SIG-M5 treated with dmso at 0.1 percent for 504 hours (cell line): Measurements from ENCODE around the gene TGM3.

Source experiments
- DNase-seq: peaks from one replicate; lab custom pipeline; 2025; ENCODE audit not compliant: unreplicated experiment; lab: John Stamatoyannopoulos, UW

Gene TGM3

DNA sequence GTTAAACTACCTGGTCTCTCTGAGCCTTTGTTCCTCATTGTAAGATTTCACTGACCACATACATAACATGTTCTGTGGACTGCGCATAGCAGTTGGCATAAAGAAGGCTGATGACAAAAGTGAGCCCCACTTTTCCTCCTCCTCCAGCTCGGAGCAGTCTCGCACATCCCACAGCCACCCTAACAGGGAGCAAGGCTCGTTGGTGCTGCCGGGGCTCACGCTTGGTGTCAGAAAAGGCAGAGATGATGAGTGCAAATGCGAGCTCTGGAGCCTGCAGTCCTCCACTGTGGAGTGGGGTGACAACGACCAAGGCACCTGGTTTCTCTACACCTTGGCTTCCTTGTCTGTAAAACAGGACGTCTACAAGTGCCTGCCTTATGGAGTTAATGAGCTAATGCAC is 9.7 kb downstream of the TGM3 start:
- DNase-seq, result no peak

- no peak for DNase-seq
Measured at GRCh38 chr20:2305946-2306345, 10.1 kb downstream of the TGM3 start.

DNA sequence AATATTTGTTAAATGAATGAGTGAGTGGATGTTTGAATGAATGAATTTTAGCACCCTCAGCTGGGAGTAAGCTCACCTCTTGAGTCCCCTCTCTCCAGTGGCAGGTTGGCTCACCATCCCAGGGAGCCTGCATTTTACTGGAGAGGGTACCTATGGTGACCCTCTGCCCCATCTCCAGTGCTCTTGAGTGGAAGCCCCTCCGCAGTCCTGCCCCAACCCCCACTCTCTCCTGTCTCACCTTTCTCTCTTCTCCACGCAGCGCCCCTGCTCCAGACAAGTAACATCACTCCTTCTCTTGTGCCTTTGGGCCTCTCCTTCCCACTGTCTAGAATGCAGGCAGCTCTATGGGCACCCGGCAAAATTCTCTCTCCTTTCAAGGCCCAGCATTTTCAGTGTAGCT is 11.3 kb downstream of the TGM3 start:
- no peak for DNase-seq

GRCh38 chr20:2311329-2311728 is 15.5 kb downstream of the TGM3 start:
- DNase-seq, result no peak

DNA sequence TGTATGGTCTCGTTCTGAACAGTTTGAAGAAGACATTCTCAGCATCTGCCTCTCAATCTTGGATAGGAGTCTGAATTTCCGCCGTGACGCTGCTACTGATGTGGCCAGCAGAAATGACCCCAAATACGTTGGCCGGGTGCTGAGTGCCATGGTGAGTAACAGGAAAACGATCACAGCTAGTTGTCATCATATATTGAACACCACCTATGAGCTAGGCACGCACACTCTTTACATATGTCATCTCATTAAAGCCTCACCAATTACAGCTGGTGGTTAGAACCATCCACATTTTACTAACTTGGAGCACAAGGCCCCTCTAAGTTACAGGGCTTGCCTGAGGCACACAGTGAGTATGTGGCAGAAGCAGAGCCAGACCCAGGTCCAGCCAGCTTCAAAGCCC is 17.1 kb downstream of the TGM3 start:
- DNase-seq, result no peak

DNA sequence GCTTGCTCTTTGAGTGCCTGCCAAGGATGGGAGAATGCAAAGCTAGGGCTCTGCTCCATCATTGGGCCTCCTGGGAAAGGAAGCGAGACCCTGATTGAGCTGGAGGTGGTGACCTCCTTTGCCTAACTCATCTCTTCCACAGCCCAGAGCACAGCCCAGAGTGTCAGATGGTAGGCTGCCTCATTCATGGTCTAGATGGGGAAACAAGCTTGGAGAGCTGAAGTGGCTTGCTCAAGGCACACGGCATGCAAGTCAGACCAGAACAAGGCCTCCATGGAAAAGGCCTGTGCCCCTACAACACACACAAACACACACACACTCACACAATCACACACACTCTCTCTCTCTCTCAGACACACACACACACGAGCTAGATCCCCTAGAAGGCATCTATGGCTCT is 17.5 kb downstream of the TGM3 start:
- DNase-seq, result no peak

GRCh38 chr20:2314759-2315439 is 19.1 kb downstream of the TGM3 start:
- peak; percentile 92 for DNase-seq

DNA sequence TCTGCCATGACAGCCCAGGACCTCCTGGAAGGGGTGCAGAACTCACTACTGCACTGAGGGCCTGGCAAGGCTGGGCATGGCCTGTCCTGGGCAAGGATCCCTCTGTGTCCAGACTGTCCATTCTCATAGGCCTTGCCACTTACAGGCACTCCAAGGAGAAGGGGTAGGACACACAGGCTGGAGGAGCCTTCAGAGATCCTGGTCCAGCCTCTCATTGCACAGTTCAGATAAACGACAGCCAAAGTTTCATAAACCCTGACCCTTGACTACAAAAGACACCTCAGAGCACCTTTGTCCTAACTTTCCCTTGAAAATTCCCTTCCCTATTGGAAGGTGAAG is 19.6 kb downstream of the TGM3 start:
- no peak for DNase-seq

- DNase-seq, result no peak
Measured at GRCh38 chr20:2316847-2317495, 21.2 kb downstream of the TGM3 start.

DNA sequence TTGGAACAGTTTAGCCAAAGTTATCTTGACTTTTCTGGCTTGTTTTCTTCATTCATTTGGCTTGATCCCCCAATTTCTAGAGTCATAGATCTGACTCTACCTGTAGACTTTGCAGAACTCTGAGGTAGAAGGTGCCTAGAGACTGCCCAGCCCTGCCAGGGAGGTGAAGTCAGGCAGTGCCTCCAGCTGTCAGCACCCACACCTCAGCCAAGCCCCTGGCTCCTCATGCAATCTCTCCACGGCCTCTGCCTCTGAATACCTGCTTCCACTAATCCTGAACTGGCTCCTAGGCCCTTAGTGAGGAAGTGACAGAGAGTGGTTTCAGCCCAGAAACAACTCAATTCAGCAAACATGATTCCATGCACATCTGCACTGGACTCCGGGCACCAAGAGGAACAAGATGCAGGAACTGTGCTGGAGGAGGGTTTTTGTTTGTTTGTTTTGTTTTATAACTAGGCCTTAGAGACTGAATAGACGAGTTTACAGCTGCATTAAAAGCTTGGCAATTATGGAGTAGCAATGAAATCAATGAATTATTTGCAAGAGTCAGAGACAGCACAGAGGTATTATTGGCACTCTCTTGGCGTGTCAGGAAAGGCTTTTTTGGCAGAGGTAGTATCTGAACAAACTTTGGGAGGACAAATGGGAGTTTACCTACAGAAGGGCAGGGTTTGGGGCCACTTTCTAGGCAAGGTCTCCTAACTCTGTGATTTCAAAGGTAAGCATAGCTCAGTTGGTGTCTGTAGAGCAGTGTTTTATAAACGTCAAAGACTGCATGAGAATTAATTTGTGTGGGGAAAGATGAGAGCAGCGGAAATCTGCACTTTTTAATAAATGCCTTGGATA is 25.2 kb downstream of the TGM3 start:
- DNase-seq, result no peak

- no peak for DNase-seq
Measured at GRCh38 chr20:2323051-2323450, 27.2 kb downstream of the TGM3 start.

DNA sequence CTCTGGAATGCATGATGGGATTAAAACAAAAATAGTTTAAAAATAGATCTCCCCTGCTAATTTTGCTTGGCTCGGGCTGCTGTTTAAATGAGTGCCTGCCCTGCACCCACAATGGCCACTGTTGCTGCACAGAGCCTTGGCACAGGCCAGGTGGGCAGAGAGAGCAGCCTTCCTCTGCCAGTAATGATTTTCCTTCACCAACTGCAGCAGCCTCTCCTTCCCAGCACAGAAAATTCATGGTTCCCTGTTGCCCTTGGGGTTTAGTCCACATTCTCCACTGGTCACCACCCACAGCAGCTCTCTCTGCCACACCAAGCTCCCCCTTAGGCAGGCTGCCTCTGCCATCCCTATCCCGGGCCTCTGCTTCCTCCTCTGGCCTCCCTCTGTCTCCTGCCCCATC is 30.2 kb downstream of the TGM3 start:
- no peak for DNase-seq

- no peak for DNase-seq
Measured at GRCh38 chr20:2327620-2328555, 32.1 kb downstream of the TGM3 start.

- DNase-seq, result no peak
Measured at GRCh38 chr20:2329286-2329685, 33.5 kb downstream of the TGM3 start.

DNA sequence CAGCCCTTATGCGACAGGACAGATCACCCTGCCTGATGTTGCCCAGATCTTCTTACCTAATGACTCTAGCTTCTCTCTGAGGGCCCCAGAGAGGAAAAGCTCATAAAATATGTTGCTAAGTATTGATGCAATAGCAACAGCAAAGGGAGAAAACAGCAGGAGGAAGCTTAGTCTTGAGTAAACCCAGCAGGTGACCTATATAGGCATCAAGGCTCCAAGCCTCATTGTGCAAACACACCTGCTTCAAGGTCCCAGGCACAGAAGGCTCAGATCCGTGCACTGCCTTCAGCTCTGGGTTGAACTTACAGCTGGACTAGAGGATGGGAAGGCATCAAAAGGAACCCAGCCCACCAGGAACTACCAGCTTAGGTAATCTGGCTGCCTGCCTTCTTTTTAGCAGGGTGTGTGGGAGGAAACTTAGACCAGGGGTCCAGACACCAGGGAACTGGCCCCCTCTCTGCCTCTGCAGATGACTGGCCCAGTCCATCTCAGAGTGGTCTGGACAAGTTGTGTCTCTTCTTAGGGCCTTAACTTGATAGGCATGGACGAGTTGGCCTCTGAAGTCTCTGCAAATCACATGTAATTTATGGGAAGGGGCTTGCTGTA is 34.4 kb downstream of the TGM3 start:
- peak; percentile 89 for DNase-seq

DNA sequence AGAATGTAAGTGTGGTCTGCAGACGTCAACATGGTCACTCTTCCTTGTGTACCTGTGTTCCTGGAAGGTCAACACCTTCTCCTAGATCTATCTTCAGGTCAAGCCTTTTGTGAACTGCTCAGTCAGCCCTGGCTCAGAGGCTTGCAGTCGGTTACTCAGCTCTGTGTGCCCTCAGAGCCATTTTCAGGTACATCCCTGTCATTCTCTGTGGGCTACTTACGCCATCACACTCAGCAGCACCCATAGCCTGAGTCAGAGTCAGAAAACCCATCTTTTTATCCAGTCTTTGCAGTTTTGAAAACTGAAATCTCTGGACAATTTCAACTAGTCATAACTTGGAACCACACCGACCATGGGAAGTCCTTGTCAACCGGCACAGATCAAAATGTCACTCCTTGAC is 35.3 kb downstream of the TGM3 start:
- DNase-seq, result no peak

DNA sequence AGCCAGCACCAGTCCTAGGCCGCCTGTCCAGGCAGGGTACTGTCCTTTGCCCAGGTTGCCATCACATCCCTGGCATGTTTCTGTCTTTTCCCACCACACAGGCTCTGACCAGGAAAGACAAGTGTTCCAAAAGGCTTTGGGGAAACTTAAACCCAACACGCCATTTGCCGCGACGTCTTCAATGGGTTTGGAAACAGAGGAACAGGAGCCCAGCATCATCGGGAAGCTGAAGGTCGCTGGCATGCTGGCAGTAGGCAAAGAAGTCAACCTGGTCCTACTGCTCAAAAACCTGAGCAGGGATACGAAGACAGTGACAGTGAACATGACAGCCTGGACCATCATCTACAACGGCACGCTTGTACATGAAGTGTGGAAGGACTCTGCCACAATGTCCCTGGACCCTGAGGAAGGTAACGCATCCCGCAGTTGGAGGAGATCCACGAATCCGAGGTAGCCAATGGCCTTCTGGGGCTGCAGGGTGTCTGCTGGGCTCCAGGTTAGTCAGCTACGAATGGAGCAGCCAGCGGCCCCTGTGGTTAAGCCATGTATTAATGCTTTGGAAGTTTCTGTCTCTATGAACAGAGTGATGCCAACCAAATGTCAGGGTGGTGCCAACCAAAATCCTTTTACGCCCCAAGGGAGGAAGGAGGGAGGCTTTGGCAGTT is 36.2 kb downstream of the TGM3 start:
- no peak for DNase-seq

DNA sequence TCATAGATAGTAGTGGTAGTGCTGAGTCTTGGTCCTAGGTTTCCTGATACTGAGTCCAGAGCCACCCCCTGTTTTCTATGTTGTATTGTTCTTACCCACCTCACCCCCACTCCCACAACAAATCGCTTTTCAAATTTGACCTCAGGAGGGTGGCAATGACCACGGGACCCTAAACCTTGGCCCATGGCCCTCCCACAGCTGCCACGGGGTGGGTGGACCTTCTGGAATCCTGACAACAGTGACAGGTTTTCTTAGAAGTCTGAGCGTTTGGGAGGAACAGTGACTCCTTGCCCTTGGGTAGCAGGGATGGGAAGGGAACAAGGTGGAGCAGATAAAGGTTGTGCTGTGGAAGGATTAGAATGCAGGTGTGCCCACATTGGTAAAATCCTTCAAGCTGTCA is 36.9 kb downstream of the TGM3 start:
- no peak for DNase-seq

GRCh38 chr20:2333821-2334220 is 38.0 kb downstream of the TGM3 start:
- DNase-seq, result no peak
